Esophagus muscularis mucosa (tissue), 3 donors: ENCODE measurements around the gene VPS9D1.
A peak's percentile ranks its signal among the peaks of the same experiment; 100 is the strongest.

Experiments used
- POLR2A ChIP-seq: fragments of 450-650 bp; IDR thresholded peaks from one replicate; pipeline ENCODE4 v1.6.1; 2017; ENCODE audit warnings: antibody characterized with exemption, moderate library complexity, mild to moderate bottlenecking, low read depth
- TF ChIP-seq, protein P1 (sequence below), 3 experiments: fragments of 200-600 bp in 2 of 3; fragments of 450-650 bp in 1 of 3; sonication (generic) in 2 of 3; IDR thresholded peaks; one replicate each; pipeline ENCODE4 v1.5.1; 2017 to 2019; ENCODE audit warnings: antibody characterized with exemption in 3 of 3, mild to moderate bottlenecking in 2 of 3, moderate library complexity in 1 of 3

DNA sequence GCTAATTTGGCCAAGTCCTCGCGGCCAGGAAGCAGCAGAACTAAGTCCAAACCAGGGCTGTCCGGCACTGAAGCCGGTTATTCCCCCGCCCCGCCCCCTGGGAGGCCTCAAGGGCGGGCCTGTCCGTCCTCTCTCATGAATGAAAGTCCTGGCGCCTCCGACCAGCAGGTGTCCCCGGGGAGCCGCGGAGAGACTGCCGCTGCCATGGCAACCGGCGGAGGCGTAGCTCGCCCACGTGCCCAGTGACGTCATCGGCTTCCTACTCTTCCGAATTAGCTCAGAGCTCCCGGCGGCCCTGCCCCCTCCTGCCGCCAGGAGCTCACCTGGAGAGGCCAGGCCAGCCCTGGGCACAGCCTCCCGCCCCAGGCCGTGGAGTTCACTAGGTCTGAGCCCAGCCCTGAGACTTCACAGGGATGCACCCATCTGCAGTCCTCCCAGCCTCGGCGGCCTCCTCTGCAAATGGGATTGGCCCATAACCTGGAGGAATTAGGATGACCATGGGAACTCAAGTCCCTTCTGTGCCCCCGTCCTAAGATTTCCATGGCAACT is 20.5 kb downstream of the VPS9D1 start:
- TF ChIP-seq, protein P1, sequence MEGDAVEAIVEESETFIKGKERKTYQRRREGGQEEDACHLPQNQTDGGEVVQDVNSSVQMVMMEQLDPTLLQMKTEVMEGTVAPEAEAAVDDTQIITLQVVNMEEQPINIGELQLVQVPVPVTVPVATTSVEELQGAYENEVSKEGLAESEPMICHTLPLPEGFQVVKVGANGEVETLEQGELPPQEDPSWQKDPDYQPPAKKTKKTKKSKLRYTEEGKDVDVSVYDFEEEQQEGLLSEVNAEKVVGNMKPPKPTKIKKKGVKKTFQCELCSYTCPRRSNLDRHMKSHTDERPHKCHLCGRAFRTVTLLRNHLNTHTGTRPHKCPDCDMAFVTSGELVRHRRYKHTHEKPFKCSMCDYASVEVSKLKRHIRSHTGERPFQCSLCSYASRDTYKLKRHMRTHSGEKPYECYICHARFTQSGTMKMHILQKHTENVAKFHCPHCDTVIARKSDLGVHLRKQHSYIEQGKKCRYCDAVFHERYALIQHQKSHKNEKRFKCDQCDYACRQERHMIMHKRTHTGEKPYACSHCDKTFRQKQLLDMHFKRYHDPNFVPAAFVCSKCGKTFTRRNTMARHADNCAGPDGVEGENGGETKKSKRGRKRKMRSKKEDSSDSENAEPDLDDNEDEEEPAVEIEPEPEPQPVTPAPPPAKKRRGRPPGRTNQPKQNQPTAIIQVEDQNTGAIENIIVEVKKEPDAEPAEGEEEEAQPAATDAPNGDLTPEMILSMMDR (IDR thresholded peaks at IDR 0.05), result peak; percentile 69 to 88 (median 82)
- no peak for TF ChIP-seq POLR2A
